ENCODE measurements around the gene SGO2.

Gene SGO2, protein sequence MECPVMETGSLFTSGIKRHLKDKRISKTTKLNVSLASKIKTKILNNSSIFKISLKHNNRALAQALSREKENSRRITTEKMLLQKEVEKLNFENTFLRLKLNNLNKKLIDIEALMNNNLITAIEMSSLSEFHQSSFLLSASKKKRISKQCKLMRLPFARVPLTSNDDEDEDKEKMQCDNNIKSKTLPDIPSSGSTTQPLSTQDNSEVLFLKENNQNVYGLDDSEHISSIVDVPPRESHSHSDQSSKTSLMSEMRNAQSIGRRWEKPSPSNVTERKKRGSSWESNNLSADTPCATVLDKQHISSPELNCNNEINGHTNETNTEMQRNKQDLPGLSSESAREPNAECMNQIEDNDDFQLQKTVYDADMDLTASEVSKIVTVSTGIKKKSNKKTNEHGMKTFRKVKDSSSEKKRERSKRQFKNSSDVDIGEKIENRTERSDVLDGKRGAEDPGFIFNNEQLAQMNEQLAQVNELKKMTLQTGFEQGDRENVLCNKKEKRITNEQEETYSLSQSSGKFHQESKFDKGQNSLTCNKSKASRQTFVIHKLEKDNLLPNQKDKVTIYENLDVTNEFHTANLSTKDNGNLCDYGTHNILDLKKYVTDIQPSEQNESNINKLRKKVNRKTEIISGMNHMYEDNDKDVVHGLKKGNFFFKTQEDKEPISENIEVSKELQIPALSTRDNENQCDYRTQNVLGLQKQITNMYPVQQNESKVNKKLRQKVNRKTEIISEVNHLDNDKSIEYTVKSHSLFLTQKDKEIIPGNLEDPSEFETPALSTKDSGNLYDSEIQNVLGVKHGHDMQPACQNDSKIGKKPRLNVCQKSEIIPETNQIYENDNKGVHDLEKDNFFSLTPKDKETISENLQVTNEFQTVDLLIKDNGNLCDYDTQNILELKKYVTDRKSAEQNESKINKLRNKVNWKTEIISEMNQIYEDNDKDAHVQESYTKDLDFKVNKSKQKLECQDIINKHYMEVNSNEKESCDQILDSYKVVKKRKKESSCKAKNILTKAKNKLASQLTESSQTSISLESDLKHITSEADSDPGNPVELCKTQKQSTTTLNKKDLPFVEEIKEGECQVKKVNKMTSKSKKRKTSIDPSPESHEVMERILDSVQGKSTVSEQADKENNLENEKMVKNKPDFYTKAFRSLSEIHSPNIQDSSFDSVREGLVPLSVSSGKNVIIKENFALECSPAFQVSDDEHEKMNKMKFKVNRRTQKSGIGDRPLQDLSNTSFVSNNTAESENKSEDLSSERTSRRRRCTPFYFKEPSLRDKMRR

DNA sequence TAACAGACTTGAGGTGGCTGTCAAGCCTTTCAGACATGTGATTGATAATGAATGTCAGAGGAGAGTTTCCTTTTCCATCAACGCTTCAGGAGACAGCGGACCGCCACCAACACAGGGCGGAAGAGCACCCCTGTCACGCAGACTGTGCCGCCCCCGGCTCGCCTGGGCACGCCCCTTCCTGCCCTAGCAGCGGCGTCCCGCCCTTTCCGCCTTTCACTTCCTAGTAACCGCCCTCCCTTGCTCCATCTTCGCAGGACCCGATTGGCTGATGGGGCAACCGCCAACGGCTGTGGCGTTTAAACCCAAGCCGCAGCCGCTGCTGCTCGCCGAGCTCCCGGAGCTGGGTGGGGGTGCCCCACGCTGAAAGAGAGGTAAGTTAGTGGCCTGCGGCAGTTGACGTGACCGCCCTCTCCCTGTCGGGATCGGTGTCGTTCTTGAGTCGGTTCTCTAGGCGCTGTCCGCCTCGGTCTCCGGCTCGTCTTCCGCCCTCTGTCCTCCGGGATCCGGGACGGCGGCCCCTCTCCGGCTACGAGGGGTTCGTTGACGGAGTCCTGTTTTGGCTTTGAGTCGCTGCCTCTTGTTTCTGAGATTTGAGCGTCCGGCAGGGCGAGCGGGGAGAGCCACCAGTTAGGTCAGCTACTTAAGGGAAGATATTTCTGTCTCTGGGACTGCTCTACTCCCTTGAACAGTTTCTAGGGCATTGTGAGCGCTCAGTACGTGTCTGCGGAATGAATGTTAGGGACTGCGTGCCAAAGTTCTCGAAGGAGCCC is at the start of gene SGO2:
Gene SGO2, plus strand, starts transcription at position 326 of the 770 bp plus-strand sequence. CDS start 6,769 bp downstream, outside the sequence.
- peak; percentile 98 for DNase-seq (ENCODE audit: low spot score)

DNA sequence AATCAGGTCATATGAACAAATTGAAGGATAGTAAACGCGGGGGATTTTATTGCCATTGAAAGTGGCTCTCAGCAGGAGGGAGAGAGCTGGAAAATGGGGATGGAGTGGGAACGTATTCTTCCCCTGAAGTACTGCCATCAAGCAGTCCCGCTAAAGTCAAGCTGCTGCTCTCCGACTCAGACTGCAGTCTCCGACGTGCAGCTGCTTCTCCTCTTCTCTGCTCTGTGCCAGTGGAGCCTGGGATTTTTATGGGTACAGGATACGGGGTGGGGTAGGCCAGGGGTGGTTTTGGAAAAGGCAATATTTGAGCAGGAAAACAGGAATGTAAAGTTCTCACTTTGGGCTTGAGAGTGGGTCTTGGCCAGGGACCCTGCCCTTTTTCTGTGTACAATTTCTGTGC is 49.2 kb upstream of the SGO2 start:
- DNase-seq (ENCODE audit: low spot score): no peak

DNA sequence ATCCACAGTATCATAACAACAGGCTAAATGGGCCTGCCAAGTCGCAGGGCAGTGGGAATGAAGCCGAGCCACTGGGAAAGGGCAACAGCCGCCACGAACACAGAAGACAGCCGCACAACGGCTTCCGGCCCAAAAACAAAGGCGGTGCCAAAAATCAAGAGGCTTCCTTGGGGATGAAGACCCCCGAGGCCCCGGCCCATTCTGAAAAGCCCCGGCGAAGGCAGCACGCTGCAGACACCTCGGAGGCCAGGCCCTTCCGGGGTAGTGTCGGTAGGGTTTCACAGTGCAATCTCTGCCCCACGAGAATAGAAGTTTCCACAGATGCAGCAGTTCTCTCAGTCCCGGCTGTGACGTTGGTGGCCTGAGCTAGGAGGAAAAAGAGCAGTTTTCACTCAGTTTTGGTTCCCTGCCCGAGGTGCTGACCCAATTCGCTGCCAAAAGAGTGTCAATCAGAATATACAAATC is 48.3 kb upstream of the SGO2 start:
- DNase-seq (ENCODE audit: low spot score): no peak

DNA sequence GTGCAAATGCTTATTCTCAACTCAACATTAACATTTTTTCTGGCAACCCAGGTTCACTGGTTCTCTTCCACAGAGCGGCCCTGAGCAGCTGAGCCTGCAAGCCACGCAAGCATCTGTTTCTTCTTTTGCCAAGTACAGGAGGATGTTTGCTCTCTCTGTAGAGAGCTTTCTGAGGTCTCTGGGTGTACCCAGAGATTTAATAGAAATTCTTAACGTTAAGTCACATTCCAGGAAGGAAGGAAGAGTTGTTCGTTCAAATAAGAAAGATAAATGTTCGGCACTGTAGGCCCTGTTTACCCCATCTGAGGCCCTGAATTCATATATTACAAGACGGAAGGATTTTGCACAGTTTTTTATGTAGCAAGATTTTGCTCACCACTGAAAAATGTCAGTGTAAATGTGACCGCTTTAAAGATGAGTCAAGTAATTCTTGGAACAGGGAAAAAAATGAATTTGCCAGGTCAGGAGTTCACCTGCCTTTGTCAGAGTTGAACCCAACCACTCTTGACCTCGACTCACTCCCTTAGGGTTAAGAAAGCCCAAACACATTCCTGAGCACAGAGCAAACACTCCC is 46.2 kb upstream of the SGO2 start:
- no peak for DNase-seq (ENCODE audit: low spot score)

DNA sequence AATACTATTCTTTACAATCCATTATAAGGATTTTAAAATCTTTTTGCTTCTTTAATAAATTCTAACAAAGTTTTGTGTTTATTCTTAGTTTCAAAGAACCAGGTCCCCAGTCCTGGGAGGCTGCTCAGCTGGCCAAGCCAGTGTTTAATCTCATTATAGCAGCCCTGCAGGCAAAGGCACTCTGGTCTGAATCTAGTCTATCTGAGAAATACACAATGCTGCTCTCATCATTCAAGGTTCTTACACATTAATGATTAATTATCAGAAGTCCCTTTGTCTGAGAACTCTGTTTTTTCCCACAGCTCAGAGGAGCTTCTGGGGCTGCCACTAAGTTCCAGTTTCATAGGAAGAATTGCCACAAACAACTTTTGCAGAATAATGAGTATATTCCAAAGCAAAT is 43.8 kb upstream of the SGO2 start:
- DNase-seq (ENCODE audit: low spot score): no peak

DNA sequence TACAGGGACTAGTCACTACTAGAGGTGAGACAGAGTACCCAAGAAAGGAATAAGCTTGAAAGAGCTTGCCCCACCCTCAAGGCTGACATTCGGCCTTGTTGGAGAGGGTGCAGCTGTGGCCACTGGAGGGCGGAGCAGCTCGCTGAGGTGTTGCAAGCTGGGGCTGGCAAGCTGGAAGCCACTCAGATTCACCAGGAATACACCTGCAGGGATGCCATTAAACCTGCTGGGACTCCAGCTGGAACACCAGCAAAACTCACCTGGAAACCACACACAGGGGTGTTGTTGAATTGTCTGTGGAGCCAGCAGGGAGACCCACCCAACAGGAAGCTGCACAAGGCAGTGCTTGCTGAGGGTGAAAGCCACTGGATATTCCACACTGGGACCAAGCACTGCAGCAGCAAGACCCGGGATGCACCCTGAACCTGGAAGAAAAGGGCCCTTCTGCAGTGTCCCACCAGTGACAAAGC is 42.2 kb upstream of the SGO2 start:
- DNase-seq (ENCODE audit: low spot score): peak; percentile 72

DNA sequence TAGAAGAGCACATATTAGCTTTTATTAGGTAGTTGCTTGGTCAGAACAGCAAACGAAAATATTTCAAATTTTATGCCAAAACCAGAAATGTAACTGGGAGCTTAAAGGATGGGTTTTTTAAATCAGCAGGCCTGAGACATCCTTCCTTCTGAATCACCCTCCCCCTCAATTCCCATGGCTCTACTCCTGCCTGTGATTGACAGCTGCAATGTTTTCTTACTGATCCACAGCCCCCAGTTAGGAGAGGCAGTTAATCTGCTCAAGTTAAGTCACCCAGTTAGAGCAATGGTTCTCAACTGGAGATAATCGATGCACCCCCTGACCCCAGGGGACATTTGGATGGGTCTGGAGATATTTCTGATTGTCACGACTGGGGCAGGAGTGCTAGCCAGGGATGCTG is 41.1 kb upstream of the SGO2 start:
- DNase-seq (ENCODE audit: low spot score): no peak

DNA sequence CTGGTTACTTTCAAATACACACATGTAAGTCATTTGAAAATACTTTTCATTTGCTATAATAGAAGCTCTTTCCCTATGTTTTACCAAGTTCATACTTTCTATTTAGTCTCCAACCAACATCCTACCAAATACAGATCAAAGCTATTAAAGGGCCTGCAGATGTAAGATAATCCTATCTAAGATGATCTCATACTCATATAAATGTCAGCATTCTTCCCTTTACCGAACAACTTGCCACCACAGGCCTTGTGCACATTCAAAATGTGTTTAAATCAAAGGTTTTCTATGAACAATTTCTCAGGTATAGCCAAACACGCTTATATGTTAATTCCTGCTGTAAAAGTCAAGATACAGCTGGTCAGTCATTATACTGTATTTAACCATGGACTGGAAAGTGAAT is 39.5 kb upstream of the SGO2 start:
- no peak for DNase-seq (ENCODE audit: low spot score)

DNA sequence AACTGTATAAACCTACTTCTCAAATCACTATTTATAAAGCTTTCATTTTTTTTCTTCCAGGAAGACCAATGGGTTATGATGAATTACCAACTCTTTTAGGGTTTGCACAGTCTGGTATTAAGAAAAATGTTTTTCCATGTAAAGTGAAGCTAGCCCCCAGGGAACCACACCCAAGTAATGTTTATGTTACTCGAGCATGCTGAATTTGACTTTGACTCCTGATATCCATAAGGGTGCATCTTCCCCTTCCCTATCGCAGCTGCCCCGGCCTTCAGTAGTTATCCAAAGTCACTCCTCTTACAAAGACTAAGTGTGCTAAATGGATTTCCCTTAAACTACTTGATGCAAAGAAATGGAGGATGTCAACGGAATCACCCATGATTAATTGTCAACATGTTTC is 37.8 kb upstream of the SGO2 start:
- DNase-seq (ENCODE audit: low spot score): no peak

DNA sequence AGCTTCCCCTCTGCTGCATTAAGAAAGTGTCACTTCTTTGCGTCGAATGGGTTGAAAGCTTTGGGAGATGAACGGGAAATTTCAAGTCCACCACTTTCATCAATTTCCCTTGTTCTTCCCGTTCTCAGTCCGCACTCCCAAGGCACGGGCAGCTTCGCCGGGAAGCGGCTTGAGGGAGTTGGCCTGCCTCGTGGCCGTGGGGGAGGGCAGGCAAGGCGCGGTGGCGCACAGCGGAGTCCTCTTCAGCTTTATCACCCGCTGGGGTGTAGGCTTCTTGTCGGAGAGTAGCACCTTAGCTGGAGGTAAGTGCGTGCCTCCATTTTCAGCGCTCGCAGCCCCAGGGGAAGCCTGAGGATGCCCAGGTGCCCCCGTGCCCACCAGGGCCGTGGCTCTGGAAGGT is 36.0 kb upstream of the SGO2 start:
- no peak for DNase-seq (ENCODE audit: low spot score)

DNA sequence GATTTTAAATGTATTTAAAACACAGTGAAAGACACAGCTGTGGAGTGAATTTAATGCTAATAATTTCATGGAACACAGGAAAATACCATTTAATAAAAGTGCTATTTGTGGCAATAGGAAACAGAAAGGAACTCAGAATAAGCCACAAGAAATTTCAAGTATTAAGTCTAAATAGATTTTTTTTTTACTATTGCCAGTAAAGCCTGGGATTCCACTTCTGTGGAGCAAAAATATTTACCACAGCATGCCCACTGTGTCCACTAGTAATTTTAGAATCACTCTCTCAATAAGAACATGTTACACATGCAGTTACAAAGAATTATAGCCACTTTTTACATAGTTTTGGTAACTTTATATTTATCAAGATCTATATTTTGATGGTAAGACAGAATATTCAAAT is 33.4 kb upstream of the SGO2 start:
- DNase-seq (ENCODE audit: low spot score): no peak

DNA sequence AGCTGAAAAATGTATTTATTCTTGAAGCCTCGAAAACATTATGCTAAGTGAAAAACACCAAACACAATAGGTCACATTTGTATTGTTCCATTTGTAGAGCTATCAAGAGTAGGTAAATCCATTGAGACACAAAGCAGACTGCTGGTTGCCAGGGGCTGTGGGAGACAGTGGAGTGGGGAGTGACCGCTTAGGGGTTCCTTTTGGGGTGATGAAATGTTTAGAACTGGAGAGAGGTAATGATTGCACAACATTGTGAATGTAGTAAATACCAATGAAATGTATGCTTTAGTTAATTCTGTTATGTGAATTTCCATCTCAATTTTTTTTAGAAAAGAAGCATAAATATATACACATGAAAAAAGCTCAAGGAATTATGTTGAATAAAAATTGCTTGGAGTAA is 32.0 kb upstream of the SGO2 start:
- no peak for DNase-seq (ENCODE audit: low spot score)

DNA sequence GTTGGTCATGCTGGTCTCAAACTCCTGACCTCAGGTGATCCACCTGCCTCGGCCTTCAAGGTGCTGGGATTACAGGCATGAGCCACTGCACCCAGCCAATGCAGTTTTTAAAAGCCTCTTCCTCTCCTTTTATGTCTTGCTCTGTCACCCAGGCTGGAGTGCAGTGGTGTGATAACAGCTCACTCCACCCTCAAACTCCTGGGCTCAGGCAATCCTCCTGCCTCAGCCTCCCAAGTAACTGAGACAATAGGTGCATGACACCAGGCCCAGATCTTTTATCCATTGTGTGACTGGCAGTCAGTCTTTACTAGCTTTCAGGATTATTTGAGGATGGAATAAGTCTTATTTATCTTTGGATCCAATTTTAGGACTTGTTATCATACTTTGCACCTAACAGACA is 29.3 kb upstream of the SGO2 start:
- DNase-seq (ENCODE audit: low spot score): no peak

DNA sequence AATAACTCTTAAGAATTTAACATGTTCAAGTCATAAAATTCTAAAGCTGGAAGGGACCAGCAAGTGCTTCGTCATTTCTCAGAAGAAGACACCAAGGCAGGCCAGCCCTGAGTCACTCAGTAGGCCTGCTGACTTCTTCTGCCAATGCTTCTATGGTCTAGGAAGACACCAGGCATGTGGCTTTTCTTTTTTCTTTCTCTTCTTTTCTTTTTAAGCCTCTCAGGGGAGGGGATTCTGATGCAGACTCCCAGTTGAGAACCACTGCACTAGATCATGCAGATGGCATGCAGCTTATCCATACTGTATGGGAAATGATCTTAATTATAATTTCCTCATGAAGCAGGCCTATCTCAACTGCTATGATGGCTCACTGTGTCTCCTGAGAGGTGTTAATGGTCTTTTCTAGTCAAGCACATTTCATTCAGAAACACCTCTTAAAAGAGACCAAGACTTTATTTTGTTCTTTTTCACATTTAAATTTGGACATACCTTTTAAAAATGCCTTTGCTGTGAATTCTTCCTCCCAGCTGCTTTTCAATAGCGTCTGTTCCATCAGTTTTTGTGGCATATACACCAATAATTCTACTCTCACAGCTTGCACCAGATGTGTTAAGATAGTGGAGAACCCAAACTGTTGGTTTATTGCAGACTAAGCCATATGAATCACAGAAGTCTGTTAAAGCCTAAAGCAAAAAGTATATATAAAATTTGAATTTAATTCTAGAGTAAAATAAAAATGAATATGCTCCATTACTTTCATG is 27.4 kb upstream of the SGO2 start:
- no peak for DNase-seq (ENCODE audit: low spot score)

DNA sequence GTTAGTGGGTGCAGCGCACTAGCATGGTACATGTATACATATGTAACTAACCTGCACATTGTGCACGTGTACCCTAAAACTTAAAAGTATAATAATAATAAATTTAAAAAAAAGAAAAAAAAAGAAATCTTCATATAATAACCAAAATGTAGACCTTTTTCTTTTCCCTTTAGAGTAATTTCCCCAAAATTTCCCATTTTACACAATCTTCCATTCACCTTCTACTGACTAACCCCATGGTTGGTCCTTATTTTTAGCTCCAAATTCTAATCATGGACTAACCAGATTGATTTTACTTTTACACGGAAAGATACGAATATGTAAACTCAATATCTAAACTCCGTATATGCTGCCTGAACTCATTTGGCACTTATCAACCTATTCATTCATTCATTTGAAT is 23.8 kb upstream of the SGO2 start:
- DNase-seq (ENCODE audit: low spot score): no peak

DNA sequence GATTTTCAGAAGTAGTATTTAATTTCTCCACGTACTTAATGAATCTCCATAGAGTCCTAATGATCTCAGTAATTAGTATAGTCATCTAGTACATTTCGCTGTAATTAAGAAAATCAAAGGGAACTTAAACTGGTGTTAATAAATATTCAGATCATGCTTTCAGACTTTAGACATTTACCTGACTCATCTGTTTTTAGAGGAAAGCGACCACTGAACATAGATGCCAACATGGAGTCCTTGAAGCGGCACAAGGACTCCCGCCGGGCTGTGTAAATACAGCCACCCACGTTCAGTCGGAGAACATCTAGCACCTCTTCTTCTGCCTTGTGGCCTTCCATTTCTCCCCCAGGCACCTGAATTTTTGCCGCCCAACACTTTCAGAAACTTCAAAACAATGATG is 19.3 kb upstream of the SGO2 start:
- DNase-seq (ENCODE audit: low spot score): no peak

DNA sequence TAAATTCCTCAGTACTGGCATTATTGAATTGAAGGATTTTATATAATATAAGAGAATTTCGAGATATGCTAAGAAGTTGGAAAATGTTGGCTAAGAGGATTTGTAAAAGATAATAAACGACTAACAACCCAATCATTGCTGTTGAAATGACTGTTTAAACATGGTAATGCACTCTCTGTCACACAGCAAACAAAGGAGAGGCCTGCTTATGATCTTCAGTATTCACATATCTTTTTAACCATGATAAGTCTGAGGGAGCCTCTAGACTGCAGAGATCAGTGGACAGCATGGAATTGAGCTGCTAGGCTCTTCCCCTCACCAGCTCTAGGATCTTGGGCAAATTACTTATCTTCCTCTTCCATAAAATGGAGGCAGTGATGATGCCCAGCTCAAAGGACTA is 18.8 kb upstream of the SGO2 start:
- no peak for DNase-seq (ENCODE audit: low spot score)

DNA sequence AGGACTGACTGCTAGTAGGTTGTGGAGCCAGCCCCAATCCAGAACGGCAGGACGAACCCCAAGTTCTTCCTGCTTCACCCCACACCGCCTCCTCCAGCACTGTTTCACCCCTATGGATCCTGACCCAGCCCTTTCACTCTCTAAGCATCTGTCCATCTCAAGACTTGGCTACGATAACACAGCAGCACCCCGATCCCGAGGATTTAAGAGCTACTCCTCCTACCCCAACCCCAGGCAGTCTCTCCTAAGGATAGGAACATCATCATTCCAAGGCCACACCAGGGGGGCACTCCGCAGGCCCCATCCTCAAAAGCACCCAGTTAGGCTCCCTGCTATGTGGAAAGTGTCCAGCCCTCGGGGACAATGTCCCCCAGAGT is 16.8 kb upstream of the SGO2 start:
- DNase-seq (ENCODE audit: low spot score): peak; percentile 26

DNA sequence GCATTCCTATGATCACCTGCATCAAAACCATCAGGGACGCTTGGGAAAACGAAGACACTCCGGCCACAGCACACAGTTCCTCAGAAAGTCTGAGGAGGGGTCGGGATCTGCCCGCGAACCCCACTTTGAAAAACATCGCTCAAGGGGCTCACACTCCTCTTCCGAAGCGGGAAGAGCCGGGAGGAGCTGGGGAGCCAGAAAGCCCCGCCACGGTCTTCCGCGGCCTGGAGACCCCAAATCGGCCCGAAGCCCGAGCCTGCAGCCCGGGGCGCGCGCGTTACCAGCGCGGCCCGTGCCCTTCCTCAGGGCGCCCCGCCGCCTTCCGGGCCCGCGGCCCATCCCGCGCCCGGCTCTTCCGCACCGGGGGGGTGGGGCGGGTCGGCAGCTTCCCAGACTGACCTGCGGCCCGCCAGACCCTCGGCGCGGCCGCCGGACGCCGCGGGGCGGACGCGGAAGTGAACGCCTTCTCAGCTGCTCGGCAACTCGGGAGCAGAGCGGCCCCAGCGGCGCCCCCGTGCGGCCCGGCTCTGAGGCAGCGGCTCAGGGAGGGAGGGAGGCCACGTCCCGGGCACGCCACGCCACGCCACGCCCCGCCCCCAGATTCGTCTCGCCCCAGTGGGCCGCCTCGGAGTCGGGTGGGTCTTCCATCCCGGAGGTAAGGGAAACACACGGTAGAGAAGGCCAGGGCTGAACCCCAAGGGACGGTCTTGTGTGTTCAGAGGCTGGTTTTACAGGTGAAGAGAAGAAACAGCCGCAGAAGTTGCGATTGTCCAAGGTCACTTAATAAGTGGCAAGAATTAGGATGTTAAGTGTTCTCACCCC is 16.2 kb upstream of the SGO2 start, which contains the start of gene KCTD18:
Gene KCTD18, minus strand, starts transcription at position 457 of the 822 bp plus-strand sequence. CDS start 3,052 bp downstream, outside the sequence.
- DNase-seq (ENCODE audit: low spot score): peak; percentile 98
